GM18951 (cell line): ENCODE data around the gene PALB2.
"Not testable (repeated sequence)": the region's sequence is repeated elsewhere in the genome, so short reads cannot be mapped to it uniquely, and the experiment has no call there.

Experiments
- POLR2A ChIP-seq: IDR thresholded peaks from 4 replicates; pipeline ENCODE4 v1.6.1; 2011; ENCODE audit warnings: mild to moderate bottlenecking; ENCODE audit not compliant: insufficient read length, insufficient read depth; ENCODE audit errors: extremely low read depth
- in situ Hi-C: fragments of 300-500 bp; cut with MboI; formaldehyde crosslinking; loops from one replicate; pipeline ENCODE4 v1.12.0; 2022; ENCODE audit warnings: low sequenced_read_pairs, mixed read lengths, inconsistent platforms; ENCODE audit not compliant: unreplicated experiment

PALB2 gene

DNA sequence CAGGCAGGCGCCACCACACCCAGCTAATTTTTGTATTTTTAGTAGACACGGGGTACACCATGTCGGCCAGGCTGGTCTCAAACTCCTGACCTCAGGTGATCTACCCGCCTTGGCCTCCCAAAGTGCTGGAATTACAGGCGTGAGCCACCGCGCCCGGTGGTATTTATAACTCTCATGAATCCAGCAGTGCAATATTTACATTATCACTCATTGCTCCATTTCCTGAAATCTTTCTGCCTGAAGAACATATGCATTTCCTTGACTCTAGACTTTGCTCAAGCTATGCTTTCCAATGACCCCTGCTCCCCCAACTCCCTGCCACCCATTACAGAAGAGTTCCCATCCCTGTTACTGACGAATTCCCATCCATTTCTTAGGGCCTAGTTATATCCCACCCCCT, 25.3 kb downstream of the PALB2 start:
- TF ChIP-seq POLR2A = no peak
- in situ Hi-C loops = no loop called here

DNA sequence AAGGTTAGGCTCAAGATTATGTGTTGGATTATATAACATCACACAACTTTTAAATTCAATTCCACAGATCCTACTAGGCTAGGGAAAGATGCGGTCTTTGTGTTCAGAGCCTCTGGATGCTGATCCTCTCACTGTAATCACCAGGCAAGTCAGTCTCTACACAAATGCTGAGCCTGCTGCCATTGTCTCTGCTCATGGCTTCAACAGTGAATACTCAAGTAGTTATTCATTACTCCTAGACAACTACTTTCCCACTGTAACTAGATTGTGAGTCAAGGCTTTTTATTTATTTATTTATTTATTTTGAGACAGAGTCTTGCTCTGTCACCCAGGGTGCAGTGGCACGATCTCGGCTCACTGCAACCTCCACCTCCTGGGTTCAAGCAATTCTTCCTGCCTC, 29.2 kb downstream of the PALB2 start:
- in situ Hi-C loops = no loop called here
- TF ChIP-seq POLR2A = no peak

DNA sequence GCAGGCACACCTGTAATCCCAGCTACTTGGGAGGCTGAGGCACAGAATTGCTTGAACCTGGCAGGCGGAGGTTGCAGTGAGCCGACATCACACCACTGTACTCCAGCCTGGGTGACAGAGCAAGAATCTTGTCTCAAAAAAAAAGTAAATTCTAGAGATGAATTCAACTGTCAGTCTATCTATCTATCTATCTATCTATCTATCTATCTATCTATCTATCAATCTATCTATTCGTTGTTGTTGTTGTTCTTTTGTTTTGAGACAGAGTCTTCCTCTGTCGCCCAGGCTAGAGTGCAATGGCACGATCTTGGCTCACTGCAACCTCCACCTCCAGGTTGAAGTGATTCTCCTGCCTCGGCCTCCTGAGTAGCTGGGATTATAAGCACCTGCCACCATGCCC, 30.2 kb downstream of the PALB2 start:
- in situ Hi-C loops = not testable (repeated sequence)

DNA sequence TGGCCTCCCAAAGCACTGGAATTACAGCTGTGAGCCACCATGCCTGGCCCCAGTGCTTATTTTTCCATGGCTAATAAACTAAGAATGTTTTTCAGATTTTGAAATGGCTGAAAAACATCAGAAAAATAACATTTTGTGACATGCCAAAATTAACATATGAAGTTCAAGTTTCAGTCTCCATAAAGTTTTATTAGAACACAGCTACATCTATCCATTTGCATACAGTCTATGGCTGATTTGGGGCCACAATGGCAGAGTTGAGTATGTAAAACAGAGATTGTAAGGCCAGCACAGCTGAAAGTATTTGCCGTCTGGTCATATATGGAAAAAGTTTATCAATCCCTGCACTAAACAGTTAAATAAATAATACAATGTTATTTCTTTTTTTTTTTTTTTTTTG, 31.2 kb downstream of the PALB2 start:
- in situ Hi-C loops = no loop called here
- no peak for TF ChIP-seq POLR2A

DNA sequence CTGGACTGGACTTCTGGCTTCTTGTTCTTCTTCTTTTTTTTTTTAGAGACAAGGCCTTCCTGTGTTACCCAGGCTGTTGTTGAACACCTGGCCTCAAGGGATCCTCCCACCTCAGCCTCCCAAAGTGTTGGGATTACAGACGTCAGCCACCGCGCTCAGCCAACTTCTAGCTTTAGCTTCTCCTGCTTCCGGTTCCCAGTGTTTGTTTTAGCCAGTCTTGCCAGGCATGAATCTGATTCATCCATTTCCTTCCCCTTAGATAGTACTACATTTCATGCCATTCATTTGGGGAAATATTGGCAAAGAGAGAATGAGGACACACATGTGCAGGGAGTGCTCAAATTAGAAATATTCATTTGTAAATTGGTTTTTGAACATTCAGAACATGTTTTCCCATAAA, 32.9 kb downstream of the PALB2 start:
- no peak for TF ChIP-seq POLR2A
- in situ Hi-C loops = no loop called here

DNA sequence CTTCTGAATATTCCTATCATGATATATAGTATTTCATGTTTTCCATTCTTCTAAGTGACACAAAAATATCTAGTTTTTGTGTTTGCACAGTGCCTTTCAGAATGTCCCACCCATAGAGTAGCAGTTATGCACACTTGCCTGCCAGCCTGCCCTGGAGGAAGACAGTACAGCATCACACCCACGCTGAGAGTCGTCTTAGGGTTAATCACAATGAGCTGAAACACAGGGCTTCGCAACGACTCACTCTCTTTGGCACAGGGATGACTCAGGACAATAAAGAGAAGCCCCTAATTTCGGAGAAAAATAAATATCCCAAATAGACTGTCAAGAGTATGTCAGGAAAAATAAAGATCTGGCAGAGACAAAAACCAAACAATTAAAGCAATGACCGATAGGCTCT, 33.4 kb downstream of the PALB2 start:
- in situ Hi-C loops = no loop called here
- TF ChIP-seq POLR2A = no peak

DNA sequence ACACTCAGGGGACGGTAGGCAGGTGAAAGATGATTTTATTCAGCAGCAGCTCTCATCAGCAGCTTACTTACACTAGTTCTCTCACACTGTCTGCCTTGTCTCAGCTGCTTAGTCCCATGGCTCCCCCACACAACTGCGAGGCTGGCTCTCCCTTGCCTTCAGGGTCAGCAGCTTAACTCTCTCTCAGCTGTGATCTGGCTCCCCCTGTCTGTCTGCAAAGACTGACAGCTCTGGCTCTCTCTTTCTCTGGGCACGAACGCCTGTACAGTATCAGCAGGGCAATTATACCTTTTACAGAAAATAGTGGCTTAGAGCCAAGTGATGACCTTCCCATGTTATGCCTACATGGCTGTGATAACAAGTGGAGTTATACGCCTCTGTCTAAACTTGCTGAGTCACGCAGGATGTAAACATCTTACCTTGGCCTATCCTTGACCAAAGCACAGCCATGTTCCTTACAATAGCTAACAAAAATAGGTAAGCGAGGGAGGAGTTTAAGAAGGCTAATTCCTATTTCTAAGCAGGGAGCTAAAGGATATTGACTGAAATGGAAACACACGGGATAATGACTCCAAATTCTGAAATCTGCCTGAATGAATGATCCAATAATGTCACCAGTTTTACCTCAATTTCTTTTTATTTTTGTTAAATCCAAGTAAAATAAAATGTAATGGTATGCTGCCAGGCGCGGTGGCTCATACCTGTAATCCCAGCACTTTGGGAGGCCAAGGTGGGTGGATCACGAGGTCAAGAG, 43.9 kb downstream of the PALB2 start:
- TF ChIP-seq POLR2A = no peak
- in situ Hi-C loops = no loop called here

DNA sequence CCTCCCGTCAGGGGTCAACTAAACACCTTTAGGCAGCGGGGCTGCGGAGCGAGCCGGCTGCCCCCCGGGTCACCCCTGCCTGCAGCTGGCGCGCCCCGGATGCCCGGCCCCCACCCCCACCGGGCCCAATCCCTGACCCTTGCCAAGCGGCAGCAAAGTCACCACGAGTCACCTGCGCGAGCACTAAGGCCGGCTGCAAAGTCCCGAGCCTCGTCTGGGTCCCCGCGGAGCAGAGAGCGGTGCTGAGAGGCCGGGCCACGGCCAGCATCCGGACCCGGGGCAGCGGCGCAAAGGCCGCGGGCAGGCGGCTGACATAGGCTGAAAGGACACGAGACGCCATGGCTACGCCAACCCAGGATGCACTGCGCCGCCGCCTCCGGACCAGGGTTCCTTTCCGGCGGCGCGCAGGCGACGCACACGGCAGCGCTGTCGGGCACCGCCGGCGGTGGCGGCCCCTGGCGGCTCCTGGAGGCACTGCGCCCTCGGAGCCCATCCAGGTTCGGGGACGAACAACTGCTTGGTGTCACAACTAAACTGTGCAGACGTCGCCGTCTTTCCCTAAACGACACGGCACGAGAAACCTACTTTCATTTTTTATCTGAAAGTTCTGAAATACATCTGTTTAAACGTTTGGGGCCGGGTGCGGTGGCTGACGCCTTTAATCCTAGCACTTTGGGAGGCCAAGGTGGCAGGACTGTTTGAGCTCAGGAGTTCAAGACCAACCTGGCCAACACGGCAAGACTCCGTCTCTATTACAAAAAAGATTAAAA, 45.0 kb downstream of the PALB2 start, which contains the start of gene NDUFAB1:
Gene NDUFAB1, minus strand, starts transcription at position 366 of the 770 bp plus-strand sequence. Its CDS starts 26 bp downstream, at position 340.
- in situ Hi-C loops = no loop called here
- peak; percentile 77 for TF ChIP-seq POLR2A

DNA sequence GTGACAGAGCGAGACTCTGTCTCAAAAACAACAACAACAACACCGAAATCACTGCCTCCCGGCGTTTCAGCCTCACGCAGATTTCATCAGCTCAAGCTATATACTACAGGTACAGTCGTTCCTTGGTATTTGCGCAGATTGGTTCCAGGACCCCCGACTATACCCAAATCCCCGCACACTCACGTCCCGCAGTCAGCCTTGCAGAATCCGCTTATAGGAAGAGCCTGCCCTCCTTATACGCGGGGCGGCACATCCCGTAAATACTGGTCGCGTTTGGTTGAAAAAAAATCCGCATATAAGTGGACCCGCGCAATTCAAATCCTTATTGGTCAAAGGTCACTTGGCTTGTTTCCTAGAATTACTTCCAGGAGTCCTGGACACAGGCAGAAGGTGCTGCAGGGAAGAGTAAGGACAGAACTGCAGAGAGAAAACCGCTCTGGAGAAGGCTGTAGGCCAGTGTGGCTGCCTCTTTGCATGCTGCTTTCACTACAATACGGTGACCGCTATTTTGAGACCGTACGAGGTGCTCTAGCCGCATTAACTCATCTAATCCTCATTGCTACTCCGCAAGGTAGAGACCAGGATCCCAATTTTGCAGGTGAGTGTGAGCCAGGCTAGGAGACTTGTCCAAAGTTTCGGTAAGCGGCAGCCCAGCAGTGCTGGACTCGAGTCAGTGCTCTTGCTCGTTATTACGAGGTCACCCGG, 45.7 kb downstream of the PALB2 start:
- TF ChIP-seq POLR2A = no peak
- in situ Hi-C loops = no loop called here

DNA sequence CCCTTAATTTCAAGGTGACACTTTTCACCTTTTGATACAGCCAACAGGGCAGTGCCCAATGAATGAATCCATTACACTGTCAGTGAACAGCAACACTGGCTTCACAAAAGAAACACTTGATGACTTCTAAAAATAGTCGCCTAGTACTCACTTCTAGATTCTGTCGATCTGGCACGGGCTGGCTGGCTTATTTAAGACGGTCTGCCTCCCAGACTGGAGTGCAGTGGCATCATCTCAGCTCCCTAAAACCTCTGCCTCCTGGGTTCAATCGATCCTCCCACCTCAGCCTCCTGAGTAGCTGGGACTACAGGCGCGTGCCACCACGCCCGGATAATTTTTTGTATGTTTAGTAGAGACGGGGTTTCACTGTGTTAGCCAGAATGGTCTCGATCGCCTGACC, 46.9 kb downstream of the PALB2 start:
- no peak for TF ChIP-seq POLR2A
- in situ Hi-C loops = no loop called here

DNA sequence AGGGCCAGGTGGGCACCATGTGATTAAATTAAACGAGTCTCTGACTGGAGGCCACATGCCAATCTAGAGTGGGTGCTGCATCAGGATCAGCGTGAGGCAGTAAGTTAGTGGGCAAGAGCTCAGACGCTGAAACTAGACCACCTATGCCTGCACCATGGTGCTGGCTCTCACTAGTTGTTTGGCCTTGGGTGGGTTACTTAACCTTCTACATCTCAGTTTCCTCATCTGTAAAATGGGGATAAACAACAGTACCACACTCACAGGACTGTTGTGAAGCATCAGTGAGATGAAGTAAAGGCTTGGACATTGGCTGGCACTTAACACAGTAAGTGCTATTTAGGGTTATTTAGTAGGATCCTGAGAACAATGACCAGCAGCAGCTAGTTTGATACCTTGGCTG, 50.9 kb downstream of the PALB2 start:
- no peak for TF ChIP-seq POLR2A
- in situ Hi-C loops = no loop called here

DNA sequence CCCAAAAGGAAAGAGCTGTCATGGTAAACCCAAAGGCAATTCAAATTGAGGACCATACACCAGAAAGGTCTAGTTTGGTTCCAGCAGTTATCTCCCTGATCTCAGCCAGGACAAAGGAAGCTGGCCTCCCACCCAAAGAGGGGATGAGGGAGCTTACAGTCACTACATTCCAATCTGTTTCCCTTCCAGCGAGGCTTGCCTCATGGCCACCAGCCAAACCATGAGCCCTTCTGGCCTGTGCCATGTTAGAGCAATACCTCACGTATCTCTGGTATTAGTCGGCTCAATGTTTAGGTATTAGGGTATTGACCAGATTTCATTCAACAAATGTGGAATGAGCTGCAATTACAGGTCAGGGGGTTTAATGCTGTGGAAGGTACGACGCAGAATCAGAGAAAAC, 53.4 kb downstream of the PALB2 start:
- in situ Hi-C loops = no loop called here
- TF ChIP-seq POLR2A = no peak

DNA sequence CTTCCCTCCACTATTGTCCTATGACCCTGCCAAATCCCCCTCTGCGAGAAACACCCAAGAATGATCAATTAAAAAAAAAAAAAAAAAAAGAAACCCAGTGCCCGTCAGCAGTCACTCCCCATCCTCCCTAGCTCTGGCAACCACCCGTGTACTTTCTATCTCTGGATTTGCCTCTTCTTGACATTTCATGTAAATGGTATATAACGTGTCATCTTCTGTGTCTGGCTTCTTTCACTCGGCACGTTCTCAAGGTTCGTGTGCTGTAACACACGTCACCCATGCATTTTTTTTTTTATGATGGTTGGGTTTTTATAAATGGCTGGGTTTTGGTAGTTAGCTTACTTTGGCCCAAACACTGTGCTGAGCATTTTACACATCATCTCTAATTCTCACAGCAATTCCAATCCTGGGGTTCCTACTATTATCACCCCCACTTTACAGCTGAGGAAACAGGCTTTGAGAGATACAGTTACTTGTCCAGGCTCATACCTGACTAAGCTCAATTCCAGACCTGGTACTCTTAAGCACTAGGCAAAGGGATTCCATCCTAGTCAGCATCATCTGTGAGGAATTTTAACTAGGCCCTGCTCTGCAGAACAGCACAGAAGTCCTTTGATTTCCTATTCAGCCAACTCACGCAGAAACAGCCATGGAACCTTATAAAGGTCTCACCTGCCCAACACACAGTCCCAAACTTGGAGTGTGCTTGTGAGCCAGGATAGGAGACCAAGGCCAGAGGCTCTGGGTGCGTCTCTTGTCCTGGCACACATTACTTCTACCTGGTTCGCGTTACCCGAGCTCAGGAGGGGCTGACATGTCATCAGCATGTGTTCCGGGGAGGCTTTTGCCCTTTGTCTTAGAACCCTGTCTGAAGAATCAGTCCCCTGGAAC, 56.7 kb downstream of the PALB2 start:
- no peak for TF ChIP-seq POLR2A
- in situ Hi-C loops = no loop called here

DNA sequence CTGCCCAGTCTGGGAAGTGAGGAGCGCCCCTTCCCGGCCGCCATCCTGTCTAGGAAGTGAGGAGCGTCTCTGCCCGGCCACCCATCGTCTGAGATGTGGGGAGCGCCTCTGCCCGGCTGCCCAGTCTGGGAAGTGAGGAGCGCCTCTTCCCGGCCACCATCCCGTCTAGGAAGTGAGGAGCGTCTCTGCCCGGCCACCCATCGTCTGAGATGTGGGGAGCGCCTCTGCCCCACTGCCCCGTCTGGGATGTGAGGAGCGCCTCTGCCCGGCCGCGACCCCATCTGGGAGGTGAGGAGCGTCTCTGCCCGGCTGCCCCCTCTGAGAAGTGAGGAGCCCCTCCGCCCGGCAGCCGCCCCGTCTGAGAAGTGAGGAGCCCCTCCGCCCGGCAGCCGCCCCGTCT, 57.8 kb downstream of the PALB2 start:
- in situ Hi-C loops = not testable (repeated sequence)
